ENCODE results near the gene IGF2R.
A peak's percentile ranks its signal among the peaks of the same experiment; 100 is the strongest.
"Not testable (repeated sequence)": the region's sequence is repeated elsewhere in the genome, so short reads cannot be mapped to it uniquely, and the experiment has no call there.

IGF2R gene

DNA sequence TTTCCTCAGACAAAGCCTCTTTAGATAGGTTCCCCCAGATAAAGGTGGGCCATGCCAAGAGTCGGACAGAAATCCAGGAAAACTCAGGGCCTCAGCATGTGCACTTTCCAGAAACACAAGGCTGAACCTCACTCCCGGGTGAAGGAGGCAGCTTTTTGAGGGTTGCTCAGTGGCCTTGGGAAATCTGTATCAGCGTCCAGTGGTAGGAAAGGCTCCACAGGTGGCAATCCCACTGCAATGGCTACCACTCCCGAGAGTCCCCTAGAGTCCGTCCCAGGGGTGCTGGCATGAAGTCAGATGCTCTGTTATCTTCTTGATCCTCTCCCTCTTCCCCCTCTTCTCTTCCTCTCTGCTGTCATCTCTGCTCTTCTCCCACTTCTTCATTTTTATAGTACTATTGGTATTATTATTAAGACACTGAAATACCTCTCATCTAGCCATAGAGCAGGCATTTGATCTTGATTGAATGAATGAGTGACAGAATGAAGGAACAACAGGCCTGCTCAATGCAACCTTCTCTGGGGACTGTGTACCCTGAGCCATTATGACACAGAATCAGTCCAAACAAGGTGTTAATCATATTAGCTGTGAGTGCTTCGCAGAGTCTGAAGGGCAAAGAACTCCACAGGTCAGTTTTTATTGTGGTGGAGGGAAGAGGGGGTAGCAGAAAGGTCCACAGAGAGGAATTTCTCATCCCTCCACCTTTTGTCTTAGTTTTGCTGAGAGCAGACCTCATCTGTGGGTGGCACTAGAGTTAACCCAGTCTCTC, 166.1 kb downstream of the IGF2R start:
- no peak for DNase-seq
- in situ Hi-C loops (cut with HindIII; ENCODE audit: low pct_ligation_motif_present, low pct_unique_long_range_greater_than_20kb, low sequenced_read_pairs), result no loop called here

DNA sequence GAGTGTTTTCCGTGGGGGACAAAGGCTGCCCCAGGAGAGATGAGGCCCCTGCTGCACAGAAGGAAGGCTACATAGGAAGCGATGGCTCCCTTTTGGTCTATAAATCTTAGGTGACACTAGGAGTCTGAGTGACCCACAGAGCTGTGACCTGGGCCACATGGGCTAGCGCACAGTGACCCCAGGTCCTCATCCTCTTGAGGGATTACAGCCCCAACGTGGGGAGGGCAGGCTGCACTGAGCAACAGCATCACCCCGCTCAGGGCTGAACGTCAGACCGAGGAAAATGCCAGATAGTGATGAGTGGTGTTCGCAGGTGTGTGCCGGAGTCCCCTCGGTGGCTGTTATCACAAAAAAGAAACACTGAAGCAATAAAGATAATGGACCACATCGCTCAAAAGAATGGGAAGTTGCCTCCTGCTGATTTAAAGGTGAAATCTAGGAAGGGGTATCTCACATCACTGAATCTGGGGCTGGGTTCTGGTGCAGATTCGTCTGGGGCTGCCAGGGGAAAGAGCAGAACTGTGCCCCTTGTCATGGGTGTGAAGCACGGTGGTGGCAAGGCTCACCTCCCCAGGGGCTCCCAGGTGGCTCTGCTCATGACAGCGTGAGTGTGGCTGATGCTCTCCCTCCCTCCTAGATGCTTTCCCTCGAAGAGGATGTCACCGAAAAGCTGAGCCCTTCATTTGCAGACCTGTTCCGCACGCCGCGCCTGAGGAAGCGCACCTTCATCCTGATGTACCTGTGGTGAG, 167.2 kb downstream of the IGF2R start:
- in situ Hi-C loops (cut with HindIII; ENCODE audit: low pct_ligation_motif_present, low pct_unique_long_range_greater_than_20kb, low sequenced_read_pairs), result no loop called here
- DNase-seq, result no peak

DNA sequence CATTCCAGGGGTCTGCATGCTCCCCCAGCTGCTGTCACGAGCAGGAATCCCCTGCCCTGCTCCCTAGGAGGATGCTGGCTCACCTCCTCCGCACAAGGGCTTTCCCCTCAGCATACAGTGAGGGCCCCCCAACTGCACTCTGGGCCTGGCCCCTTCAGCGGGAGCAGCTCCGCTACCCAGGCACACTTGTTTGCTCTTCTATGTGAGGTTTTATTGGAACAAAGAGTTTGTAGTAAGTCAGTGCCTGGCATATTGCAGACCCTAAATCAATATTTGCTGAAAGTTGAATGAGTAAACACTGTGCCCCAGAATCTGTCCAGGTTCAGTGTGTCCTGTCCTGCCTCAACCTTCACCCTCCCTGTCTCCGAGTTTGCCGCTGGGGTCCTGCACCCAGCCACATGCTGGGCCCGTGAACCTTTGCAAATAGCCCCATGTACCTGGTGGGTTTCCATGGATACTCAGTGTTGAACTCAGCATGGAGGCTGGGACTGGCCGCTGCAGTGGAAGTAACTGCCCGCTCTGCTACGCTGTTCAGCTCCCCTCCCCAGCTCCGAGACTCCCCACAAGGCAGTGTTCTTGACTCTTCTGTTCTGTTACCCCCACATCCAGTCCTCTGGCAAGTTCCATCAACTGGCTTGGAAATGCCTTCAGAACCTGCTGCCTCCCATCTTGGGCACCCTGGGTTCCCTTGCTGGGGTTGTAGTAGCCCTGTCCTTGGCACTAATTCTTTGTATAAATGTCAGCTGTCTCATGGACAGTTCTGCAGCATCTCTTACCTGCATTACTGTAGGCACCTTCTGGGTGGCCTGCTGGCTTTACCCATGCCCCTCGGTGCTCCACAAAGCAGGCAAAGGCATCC, 168.5 kb downstream of the IGF2R start:
- in situ Hi-C loops (cut with HindIII; ENCODE audit: low pct_ligation_motif_present, low pct_unique_long_range_greater_than_20kb, low sequenced_read_pairs), result no loop called here

DNA sequence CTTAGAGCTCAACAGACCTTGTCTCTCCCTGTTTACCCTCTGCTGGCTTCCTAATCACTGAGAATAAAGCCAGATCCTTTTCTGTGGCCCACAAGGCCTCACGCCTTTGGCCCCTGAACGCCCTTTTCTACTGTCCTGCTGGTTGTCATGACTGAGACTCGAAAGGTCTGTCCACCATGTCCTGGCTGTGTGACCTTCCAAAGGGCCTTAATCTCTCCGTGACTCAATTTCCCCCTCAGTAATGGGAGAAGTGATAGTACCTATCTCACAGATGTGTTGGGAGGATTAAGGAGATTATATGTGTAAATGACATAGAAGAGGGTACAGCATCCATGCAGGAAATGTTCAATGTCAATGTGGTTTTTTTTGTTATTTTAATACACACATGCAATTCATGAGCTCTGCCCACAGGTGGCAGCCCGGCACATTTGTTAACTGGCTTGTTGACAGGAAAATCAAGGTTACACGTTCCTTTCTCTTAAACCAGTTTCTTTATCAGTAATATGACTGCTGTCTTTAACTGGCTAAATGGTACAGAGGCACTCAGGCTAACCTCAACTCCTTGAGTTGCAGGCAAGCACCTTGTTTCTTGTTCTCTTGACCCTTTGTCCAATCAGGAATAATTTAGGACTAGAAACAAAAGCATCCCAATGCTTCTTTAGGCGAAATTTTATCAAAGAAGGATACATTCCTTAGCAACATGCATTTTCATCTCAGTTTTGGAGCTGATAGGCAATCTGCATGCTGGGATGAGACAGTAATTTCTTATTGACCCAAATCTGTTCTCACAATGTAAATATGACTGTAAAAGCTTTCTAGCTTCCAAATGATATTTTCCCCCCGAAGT, 169.3 kb downstream of the IGF2R start:
- DNase-seq, result peak; percentile 56
- in situ Hi-C loops (cut with HindIII; ENCODE audit: low pct_ligation_motif_present, low pct_unique_long_range_greater_than_20kb, low sequenced_read_pairs), result no loop called here

More for the DNA sequence above, 168.5 kb downstream of the IGF2R start:
- no peak for DNase-seq

DNA sequence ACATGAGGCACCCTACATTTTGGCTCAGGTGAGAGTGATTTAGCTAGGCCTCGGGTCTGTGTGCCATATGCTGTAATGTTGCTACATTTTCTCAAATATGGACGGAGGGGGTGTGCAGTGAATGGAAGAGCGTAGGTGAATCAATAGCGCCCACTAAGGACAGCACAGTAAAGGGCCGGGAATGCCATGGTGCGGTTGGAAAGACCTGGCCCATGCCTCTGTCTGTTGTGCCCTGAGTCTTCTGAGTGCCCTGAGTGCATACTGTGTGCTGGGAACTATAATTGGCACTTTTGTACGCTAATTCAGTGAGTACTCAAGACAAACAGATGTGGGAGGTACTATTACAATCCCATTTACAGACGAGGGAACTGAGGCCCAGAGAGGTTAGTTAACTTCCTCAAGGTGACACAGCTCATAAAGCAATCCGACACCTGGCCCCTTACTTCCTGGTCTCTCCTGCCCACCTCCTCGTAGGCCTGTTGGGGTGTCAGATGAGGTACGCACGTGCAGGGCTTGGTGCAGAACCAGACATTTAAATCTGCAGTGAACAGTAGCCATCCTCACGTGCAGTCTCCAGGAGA, 170.0 kb downstream of the IGF2R start:
- in situ Hi-C loops (cut with HindIII; ENCODE audit: low pct_ligation_motif_present, low pct_unique_long_range_greater_than_20kb, low sequenced_read_pairs), result no loop called here
- DNase-seq, result no peak

DNA sequence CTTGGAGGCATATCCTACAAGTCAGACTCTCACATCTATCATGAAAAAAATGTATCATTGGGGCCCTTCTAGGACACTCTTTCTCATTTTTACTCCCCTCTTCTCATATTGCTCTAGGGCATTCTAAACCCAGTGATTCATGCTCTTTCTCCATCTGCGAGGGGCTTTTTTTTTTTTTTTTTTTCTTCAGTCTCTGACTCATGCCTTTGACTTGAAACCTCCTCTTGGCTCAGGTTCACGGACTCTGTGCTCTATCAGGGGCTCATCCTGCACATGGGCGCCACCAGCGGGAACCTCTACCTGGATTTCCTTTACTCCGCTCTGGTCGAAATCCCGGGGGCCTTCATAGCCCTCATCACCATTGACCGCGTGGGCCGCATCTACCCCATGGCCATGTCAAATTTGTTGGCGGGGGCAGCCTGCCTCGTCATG, 170.6 kb downstream of the IGF2R start:
- in situ Hi-C loops (cut with HindIII; ENCODE audit: low pct_ligation_motif_present, low pct_unique_long_range_greater_than_20kb, low sequenced_read_pairs), result no loop called here
- peak; percentile 67 for DNase-seq

DNA sequence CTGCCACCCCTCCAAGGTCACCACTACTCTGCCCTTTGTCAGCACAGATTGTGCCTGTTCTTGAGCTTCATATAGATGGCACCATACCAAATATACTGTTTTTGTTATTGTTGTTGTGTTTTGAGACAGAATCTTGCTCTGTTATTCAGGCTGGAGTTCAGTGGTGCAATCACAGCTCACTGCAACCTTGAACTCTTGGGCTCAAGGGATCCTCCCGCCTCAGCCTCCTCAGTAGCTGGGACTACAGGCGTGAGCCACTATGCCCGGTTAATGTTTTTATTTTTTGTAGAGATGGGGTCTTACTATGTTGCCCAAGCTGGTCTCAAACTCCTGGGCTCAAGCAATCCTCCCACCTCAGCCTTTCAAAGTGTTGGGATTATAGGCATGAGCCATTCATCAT, 171.6 kb downstream of the IGF2R start:
- in situ Hi-C loops (cut with HindIII; ENCODE audit: low pct_ligation_motif_present, low pct_unique_long_range_greater_than_20kb, low sequenced_read_pairs); DNase-seq: not testable (repeated sequence)

DNA sequence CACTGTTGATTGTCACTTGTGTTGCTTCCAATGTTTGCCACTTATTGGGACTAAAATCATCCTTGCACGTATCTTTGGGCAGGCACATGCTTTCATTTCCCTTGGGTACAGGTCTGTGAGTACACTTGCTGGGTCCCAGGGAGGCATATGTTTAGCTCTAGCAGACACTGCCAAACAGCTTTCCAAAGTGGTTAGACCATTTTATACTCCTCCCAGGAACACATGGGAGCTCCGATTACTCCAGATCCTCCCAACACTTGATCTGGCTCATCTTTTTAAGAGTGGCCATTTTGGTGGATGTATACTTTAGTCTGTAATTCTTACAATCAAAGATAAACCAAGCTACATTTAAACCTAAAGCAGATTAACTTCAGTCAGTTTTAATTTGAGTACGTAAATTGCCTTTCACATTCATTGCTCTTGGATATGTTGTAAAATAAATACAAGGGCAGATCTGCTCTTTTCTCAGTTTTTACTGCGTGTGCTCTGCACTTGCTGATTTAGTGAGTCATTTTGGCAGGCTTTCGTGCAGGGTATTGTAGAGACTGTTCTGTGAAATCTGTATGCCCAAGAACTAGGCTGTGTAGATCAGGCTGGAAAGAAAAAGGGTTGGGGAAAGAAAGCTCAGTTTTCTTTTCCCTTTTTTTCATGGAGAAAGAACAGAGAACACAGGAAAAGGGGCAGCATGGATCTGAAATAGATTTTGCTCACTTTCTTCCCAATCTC, 172.3 kb downstream of the IGF2R start:
- no peak for DNase-seq
- in situ Hi-C loops (cut with HindIII; ENCODE audit: low pct_ligation_motif_present, low pct_unique_long_range_greater_than_20kb, low sequenced_read_pairs), result no loop called here

DNA sequence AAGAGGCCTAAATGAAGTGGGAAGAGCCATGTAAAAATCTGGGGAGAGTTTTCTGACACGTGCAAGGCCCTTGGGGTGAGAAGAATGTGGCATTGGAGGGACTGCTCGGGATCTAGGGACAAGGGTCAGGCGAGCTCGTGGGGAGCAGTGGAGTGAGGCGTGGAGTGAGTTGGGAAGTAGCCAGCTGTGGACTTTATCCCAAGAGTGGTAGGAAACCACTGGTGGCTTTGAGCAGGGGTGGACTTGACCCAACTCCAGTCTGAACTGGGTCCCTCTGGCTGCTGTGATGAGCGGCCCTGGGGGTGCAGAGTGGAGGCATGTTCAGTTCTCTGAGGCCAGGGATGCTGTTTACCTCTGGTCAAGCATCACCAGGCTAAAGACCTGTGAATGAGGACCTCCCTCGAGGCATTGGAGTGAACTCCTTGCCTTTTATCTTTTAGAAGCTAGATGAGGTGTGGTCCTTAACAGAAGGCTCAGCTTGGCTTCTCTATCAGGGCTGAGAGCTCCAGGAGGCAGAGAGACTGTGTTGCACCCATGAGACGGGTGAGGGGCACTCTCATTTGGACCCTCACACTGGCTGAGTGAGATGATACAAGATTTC, 173.3 kb downstream of the IGF2R start:
- in situ Hi-C loops (cut with HindIII; ENCODE audit: low pct_ligation_motif_present, low pct_unique_long_range_greater_than_20kb, low sequenced_read_pairs), result no loop called here
- no peak for DNase-seq

DNA sequence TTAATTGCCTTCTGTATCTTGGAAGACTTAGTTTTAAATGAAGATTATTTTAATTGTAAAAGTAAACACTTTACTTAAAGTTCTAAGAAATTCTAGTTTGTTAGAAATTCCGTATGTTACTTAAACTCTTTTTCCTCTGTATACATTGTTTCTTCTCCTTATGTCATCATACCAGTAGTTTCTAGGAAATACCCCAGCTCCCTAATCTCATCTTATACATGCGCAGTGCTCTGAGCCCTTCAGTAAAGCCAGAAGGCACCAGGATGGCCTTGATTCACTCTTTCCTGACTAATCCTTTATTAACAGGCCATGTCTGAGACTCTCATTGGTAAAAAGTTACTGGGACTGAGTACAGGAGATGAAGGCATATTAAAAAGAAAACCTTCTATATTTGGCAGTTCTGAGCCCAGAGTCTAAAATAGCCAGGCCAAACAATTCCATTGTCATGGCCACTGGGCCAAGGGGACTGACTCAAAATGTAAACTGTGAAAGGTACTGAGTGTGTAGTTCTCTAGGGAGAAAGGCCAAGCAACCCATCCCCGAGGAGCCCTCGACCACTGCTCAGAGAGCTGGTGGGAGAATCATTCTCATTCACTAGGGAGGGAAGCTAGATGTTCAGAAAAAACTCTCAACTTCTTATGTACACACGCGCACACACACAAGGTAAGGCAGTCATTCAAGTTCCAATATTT, 177.7 kb downstream of the IGF2R start:
- no peak for DNase-seq
- in situ Hi-C loops (cut with HindIII; ENCODE audit: low pct_ligation_motif_present, low pct_unique_long_range_greater_than_20kb, low sequenced_read_pairs), result no loop called here

DNA sequence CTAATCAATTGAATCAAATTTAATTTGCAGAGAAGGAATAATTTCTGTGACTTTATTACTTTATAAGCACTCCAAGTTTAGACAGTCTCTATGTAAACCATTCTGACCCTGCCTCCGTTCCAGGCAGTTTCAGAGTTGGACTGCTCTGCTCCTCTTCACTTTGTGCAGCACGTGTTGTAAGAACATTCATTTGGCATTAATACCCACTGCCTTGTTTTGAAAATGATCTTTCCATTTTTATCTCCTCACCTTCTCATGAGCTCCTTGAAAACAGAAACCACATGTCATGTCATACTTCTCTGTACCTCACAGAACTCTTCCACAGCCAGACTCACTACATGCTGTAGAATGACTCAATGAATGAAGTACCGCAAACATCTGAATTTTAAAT, 178.3 kb downstream of the IGF2R start:
- in situ Hi-C loops (cut with HindIII; ENCODE audit: low pct_ligation_motif_present, low pct_unique_long_range_greater_than_20kb, low sequenced_read_pairs), result no loop called here
- DNase-seq, result no peak

DNA sequence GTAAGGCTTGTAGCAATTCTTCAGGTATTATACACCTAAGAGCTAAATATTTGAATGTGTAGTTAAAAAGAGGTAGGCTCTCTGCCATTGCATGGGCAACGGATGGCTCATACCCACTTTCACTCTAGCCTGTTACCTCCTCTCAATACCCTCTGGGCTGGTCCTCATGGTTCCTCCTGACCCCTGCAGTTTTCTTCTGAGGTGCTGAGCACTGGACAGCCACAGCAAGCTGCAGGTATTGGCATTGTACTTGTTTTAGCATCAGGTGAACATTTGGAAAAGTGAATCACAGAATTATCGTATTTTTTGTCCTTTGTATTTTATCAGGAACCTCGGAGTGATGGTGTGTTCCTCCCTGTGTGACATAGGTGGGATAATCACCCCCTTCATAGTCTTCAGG, 185.6 kb downstream of the IGF2R start:
- in situ Hi-C loops (cut with HindIII; ENCODE audit: low pct_ligation_motif_present, low pct_unique_long_range_greater_than_20kb, low sequenced_read_pairs), result no loop called here
- DNase-seq, result no peak

DNA sequence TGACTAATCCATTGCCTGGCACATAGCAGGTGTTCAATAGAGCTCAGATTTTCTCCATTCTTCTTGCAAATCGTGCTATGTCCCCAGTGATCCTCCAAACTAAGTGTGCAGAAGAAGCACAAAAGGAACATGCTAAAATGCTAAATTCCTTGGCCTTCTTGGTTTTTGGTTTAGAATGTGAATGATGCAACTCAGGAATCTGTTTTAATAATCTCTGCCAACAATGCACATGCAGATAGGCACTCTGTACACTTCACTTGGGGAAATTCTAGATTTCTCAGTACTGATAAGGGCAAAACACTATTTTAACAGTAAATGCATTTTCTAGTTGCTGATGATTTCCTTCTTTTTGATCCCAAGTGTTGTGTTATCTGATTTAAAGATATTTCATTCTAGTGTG, 188.0 kb downstream of the IGF2R start:
- DNase-seq, result no peak
- in situ Hi-C loops (cut with HindIII; ENCODE audit: low pct_ligation_motif_present, low pct_unique_long_range_greater_than_20kb, low sequenced_read_pairs), result no loop called here

DNA sequence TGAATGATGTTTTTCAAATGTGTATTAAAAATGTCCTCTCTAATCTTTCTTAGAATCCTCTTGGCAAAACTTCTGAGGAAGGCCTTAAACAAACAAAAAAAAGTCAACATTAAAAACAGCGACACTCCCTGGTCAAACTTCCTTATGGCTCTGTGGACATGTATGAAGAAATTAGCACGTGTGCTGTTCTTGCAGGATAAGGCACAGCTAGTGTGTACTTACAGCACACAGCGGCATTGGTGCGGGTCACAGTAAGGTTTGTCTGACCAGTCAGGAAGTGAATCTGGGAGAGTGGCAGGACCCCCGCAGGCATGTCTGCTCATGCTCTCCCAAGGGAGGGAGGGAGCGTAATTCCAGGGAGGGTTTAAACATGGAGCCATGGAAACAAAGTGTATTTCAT, 191.6 kb downstream of the IGF2R start:
- in situ Hi-C loops (cut with HindIII; ENCODE audit: low pct_ligation_motif_present, low pct_unique_long_range_greater_than_20kb, low sequenced_read_pairs), result no loop called here
- DNase-seq, result no peak

Data from ACHN (cell line).